ENCODE results near the gene MAP2K3.
"Not testable (repeated sequence)": the region's sequence is repeated elsewhere in the genome, so short reads cannot be mapped to it uniquely, and the experiment has no call there.

GRCh38 chr17:21341279-21341678 is 56.8 kb downstream of the MAP2K3 start:
- not testable (repeated sequence) for TF ChIP-seq EZH2 (IDR thresholded peaks at IDR 0.05); POLR2AphosphoS5 (IDR thresholded peaks at IDR 0.05; ENCODE audit: borderline replicate concordance, low read depth, low read length)
